HG03457 (cell line): ENCODE measurements around the gene FXYD7.

Experiments
- ATAC-seq: cut with Tn5 transposase; IDR thresholded peaks from one replicate; pipeline ENCODE4 v1.9.1; 2021; ENCODE audit warnings: moderate number of reproducible peaks; ENCODE audit not compliant: unreplicated experiment

The FXYD7 gene

DNA sequence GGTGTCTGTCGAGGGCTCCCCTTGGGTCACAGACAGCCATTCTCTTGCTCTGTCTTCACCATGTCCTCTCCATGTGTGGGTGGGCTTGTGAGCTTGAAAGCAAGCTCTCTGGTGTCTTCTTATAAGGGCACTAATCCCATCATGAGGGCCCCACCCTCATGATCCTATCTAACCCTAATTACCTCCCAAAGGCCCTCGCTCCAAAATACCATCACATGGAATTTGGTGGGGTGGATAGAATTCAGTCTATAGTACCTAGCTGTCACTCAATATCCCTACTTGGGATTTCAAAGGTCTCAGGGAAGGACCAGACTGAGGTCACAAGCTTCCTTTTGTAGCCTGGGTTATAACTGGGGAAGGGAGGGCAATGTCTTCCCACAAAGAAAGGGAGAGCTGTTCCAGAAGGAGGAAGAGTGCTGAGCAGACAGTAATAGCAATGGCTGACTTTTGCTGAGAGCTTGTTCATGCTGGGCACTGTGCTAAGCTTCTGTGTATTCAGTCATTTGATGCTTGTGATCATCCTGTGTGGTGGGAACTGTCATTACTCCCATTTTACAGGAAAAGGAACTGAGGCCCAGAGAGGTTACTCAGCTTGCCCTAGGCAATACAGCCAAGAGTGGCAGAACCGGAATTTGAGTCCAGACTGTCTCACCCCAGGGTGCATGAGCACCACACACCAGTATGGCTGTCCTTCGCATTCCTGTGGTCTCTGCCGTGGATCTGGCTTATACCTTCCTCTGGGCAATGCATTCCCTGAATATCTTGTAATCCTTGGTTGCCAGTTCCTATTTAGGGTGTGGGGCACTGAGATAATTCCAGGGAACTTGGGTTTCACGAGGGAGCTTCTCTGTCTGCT, 19.6 kb downstream of the FXYD7 start:
- no peak for ATAC-seq

DNA sequence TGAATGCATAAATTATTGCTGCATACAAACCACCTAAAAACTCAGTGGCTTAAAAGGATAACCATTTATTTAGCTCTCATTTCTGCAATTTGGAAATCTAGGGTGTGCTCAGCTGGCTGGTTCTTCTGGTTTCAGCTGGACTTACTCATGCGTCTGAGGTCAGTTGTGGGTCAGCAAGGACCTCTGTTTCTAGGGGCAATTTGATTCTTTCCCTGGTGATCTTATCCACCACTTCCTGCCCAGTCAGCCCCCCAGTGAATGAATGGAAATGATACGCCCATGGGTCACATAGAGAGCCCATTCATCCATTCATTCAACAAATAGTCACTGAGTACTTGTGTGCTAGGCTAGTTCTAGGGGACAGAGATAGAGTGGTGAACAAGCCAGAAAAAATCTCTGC, 21.4 kb downstream of the FXYD7 start:
- no peak for ATAC-seq

DNA sequence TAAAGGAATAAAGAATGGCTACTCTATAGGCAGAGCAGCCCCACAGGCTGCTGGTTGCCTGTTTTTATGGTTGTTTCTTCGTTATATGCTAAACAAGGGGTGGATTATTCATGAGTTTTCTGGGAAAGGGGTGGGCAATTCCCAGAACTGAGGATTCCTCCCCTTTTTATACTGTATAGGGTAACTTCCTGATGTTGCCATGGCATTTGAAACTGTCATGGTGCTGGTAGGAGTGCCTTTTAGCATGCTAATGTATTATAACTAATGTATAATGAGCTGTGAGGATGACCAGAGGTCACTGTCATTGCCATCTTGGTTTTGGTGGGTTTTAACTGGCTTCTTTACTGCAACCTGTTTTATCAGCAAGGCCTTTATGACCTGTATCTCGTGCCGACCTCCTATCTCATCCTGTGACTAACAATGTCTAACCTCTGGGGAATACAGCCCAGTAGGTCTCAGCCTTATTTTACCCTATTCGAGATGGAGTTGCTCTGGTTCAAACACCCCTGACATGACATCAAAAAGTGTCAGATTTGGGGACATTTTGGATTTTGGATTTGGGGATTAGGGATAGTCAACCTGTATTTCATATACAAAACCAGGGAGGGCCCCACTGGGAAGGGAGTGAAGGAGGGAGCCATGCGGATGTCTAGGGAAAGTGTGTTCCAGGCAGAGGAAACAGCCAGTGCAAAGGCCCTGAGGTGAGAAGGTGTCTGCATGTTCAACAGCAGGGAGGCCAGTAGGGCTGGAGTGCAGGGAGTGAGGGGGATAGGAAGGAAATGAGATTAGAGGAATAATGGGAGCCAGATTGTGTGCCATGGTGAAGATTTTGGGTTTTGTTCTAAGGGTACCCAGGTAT, 22.4 kb downstream of the FXYD7 start:
- ATAC-seq, result no peak

DNA sequence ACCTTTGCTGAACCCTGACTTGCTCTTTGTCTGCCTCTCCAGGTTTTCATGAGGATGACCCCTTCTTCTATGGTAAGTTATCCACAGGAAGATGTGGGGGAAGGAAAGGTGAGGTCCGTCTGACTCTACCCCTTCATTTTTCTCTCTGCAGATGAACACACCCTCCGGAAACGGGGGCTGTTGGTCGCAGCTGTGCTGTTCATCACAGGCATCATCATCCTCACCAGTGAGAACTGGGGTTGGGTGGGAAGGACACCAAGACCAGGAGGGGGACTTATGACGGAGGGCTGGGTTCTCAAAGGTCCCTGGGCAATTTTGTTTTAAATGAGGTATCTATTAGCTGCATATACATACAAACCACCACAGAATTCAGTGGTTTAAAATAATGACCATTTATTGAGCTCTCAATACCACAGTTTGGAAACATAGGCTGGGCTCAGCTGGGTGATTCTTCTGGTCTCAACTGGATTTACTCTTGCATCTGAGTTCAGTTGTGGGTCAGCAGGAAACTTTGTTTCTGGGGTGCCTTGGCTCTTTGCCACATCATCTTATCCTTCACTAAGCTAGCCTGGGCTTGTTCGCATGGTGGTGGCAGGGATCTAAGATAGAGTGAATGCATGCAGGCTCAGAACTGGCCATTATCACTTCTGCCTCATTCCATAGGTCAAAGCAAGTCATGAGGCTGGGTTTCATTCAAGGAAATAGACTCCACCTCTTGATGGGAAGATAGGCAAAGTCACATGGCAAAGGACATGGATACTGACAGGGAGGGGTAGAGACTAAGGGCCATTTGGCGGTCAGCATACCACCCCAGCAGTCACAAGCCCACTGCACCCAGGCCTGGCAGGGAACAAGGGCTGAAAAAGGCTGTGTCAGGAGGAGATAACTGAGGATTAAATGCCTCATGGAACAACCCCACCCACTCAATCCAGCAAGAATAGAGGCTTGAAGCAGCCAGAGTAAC, 23.3 kb downstream of the FXYD7 start:
- no peak for ATAC-seq

DNA sequence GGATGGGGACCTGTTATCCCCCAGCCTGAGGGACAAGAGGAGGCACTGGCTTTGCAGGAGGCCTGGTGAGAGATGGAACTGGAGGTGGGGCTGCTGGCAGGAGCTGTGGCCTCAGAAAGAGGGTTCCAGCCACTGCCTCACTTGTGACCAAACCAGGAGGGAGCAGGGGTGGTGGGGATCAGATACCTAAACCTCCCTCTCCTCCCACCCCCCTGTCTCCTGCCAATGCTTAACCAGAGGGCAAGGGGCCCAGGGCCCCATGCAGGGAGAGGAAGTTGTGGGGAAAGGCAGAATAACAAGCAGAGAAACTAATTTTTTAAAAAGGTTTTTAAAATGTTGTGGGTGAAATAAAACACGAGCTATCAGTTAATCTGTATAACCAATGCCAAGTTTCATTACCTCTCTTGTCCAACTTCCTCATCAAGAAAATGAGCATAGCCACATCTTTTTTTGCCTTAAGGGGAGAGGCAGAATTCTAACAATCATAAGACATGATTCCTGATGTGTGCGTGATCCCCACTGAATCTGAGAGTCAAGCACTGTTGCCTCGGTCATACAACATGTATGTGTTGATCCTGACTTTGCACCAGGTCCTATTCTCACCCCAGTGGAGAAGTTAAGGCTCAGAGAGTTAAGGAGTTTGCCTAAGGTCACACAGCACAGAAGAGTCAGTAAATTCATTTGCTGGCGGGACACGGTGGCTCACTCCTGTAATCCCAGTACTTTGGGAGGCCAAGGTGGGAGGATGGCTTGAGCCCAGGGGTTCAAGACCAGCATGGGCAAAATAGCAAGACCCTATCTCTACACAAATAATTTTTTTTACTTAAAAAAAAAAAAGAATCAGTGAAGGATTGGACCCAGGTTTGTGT, 24.4 kb downstream of the FXYD7 start:
- no peak for ATAC-seq

DNA sequence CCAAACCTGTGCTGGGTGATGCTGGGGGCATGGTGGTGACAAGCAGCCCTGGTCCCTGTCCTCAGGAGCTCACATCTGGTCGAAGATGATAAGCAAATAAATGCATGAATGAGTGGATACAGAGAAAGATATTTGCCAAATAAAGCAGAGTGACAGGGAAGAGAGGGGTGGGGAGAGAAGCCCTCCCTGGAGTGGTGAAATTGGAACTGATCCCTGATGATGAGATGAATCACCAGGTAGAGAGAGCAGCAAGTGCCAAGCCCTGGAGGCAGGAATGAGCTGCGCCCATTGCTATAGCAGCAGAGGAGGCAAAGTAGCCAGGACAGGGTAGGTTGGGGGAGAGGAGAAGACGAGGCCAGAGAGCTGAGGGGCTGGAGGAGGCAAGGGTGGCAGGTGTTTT, 25.1 kb downstream of the FXYD7 start:
- no peak for ATAC-seq

DNA sequence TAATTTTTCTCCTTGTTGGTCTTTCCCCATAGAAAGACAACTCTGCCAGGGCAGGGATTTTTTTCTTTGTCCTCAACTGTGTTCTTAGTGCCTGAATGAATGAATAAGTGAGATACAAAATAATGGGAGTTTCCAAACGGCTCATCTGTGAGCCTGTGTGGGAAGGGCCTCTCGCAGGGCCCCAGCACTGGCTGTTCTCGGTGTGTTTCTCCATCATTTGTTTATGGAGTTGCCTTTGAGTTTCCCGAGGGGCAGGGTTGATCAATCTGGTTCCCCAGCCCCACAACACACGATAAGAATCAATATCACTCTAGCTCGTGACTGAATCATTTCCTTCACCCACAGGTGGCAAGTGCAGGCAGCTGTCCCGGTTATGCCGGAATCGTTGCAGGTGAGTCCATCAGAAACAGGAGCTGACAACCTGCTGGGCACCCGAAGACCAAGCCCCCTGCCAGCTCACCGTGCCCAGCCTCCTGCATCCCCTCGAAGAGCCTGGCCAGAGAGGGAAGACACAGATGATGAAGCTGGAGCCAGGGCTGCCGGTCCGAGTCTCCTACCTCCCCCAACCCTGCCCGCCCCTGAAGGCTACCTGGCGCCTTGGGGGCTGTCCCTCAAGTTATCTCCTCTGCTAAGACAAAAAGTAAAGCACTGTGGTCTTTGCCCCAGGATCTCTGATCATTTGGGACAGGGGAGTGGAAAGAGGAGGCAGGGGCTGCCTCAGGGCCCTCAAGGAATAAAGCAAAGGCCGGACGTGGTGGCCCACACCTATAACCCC, 26.4 kb downstream of the FXYD7 start:
- no peak for ATAC-seq

DNA sequence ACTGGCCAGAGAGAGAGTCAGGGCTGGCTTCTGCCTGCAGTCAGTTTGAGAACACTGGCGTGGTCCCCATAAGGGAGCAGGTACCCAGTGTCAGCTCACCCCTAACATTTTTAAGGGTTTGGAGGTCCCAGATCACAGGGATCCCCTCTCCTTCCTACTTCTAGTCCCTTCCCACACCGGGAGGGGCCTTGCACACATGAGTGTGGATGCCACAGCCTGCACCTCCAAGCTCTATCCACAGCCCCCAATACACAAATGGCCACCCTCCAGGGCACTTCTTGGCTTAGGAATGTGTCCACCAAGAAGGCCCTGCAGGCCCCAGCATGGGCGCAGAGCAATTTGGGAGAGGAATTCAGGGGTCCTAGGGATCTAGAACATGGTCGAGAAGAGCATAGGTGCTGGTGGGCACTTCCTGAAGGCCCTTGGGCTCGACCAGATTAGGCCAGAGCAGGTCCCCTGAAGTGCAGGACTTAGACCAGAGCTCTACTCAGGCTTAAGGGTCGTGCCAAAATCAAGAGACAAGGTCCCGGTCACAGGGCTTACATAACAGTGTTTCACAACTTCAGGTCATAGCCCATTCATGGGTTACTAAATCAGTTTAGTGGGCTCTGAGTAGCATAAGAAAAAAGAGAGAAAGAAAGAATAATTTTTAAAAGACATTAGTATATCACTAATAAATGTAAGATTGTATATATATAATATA, 27.5 kb downstream of the FXYD7 start:
- ATAC-seq, result no peak

DNA sequence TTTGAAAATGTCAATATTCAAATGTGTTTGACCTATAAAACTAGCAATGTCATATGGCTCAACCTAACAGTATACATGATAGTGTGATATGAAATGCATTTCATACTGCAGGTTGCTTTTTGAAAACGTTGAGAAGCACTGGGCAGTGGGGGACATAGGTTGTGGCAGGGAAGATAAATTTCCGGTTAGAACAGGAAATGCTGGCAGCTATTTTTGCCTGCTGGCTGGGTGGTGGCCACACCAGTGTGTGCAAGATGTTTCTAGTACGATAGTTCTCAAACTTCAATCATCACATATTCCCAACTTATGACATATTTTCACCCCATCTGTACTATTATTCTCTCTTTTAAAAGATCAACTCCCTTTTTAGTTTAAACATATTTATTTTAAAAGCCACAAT, 28.7 kb downstream of the FXYD7 start:
- no peak for ATAC-seq

DNA sequence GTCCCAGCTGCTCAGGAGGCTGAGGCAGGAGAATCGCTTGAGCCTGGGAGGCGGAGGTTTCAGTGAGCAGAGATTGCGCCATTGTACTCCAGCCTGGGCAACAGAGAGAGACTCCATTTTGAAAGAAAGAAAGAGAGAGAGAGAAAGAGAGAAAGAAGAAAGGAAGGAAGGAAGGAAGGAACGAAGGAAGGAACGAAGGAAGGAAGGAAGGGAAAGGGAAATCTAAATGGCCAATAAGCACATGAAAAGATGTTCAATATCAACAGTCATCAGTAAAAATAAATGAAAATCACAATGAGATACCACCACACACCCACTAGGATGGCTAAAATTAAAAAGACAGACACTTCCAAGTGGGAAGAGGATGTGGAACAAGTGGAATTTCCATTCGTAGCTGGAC, 31.2 kb downstream of the FXYD7 start:
- ATAC-seq, result no peak

DNA sequence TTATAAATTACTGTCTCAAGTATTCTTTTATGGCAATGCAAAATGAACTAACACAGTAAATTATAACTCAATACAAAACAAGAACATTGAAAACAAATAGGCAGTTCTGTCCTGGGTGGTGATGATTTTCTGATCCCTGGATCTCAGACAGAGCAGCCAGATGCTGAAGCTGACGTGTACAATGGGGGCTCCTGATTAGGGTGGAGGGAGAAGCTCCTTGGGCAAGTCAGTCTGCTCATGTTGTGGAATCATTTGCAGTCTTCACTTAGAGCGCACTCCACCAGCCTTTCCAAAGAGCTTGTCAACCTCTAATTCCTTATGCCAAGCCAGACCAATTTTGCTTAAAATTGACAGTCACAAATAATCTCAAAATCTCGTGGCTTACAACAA, 33.1 kb downstream of the FXYD7 start:
- no peak for ATAC-seq

DNA sequence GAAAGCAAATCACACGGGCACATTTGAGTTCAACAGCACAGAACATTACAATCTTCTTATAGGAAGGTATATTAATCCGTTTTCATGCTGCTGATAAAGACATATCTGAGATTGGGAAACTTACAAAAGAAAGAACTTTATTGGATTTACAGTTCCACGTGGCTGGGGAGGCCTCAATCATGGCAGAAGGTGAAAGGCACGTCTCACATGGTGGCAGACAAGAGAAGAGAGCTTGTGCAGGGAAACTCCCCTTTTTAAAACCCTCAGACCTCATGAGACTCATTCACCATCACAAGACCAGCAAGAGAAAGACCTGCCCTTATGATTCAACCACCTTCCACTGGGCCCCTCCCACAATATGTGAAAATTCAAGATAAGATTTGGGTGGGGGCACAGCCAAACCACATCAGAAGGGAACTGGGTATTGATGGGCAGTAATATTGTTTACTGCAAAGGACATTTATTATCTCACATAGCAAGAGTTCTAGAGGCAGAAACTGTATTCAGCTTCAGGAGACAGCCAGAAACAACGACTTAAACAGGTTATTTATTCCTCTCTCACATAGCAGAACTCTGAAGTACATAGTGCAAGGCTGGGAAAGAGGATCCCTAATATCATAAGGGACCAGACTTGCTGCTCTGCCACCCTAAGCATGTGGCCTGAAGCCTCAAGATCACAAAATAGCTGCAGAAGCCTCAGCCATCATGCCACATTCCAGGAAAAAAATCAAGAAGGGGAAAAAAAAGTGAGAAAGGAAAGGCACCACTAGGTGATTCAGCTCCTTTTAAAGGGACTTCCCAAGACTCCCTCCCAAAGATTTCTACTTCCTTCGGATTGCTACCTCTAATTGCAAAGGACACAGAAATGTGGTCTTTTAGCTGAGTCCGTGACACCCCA, 34.6 kb downstream of the FXYD7 start:
- ATAC-seq, result no peak

DNA sequence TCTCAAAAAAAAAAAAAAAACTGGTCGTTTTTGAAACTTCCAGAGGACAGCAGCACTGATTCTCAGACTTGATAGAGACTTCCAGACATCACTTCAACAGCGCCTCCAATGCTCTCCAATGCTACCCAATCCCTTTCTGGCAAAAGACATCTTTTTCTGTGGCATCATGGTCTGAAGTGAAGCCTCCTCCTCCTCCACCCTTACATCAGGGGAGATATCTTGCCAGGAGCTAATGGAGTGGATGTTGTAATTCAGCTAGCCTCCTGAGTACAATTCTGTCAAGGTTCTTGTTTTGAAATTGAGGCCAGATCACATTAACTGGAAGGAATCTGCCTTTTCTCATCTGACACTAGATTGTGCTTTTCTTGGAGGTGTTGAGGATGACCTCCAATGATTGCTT, 35.6 kb downstream of the FXYD7 start:
- ATAC-seq, result no peak

DNA sequence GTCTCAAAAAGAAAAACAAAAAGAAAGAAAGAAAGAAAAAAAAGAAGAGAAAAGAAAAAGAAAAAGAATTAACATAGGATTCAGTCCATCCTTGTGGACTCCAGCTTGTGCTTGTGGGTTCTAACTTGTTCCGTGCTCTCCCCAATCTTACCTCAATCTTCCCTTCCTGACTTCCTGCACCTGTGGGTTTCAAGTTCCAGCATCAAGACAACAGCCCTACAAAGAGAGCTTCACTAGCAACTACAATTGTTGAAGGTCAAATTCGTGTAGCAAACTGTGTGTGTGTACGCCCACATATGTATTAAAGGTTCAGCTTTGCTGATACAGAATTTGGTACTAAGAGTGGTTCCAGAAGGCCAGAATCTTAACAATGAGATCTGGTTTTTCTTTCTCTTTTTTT, 36.8 kb downstream of the FXYD7 start:
- ATAC-seq, result no peak

DNA sequence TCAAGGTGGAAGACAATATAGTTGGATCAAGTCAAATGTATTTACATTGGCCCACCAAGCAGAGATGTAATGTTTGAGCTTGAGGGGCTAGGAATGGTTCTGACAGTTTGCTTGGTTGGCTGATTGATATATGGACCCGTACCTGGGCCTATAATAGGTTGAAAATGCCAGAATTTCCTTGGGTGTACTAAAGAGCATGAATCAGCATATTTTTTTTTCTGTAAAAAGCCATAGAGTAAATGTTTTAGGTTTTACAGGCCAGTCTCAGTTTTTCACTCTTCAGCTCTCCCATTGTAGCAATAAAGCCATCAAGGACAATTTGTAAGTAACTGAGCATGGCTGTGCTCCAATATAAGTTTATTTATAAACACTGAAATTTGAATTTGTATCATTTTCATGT, 38.3 kb downstream of the FXYD7 start:
- ATAC-seq, result no peak

DNA sequence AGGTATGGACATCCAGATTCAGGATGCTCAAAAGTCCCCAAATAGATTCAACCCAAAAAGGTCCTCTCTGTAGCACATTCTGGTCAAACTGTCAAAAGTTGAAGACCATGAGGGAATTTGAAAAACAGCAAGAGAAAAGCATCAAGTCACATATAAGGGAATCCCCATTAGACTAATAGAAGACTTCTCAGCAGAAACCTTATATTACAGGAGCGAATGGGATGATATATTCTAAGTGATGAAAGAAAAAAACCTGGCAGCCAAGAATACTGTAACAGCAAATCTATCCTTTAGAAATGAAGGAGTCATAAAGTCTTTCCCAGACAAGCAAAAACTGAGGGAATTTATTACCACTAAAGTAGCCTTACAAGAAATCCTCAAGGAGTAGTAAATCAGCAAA, 41.2 kb downstream of the FXYD7 start:
- ATAC-seq, result no peak

DNA sequence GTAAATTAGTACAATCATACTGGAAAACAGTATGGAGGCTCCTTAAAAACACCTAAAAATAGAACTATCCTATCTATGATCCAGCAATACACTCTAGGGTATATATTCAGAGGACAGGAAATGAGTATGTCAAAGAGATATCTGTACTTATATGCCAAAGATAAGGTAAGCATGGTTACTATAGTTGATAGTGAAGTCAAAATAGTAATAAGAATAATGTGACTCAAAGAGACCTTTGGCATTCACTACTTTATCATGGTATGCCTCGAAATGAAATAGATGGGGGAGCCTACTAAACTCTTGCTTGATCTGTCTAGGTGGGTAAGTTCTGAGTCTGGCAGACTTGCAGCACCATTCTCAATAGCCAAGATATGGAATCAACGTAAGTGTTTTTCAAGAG, 41.8 kb downstream of the FXYD7 start:
- ATAC-seq, result no peak
